DOHH2 (cell line): Measurements from ENCODE around the gene PCARE.

Source experiments
- CTCF ChIP-seq: fragments of 200-600 bp; sonication (generic); IDR thresholded peaks from one replicate; pipeline ENCODE4 v1.5.1; 2014; ENCODE audit warnings: antibody characterized with exemption, mild to moderate bottlenecking, low read depth, low read length; ENCODE audit not compliant: poor library complexity, severe bottlenecking
- EZH2phosphoT487 ChIP-seq: fragments of 200-600 bp; sonication (generic); IDR thresholded peaks from 2 replicates; pipeline ENCODE4 v1.6.1; 2017; ENCODE audit warnings: borderline replicate concordance, mild to moderate bottlenecking, antibody characterized with exemption, low read length, moderate library complexity, mixed read lengths

GRCh38 chr2:29059624-29060023, 14.7 kb downstream of the PCARE start:
- no peak for TF ChIP-seq CTCF
- no peak for TF ChIP-seq EZH2phosphoT487
